BJ (cell line): ENCODE measurements around the gene CMSS1. TPM values are rescaled to one million over a fixed set of nuclear protein-coding genes. Genes with fewer than 3 reads are reported as not detected.
A peak's percentile ranks its signal among the peaks of the same experiment; 100 is the strongest.

Source experiments
- CTCF ChIA-PET: fragments of 350-600 bp; formaldehyde crosslinking; extraction: SDS; loops from one replicate; lab custom pipeline; 2021; ENCODE audit warnings: antibody characterized with exemption, inconsistent platforms; lab: Yijun Ruan, JAX
- POLR2A ChIA-PET: fragments of 300-600 bp; sonication (Branson Sonifier 250); formaldehyde crosslinking; extraction: SDS; loops from one replicate; lab custom pipeline; 2021; ENCODE audit warnings: antibody characterized with exemption; lab: Charles Lee
- DNase-seq: peaks from one replicate; pipeline ENCODE4 v3.0.0-alpha.2; 2011; ENCODE audit warnings: low read depth
- H3K27me3 ChIP-seq: 2 replicates; pipeline ENCODE4 v1.6.0; 2011; ENCODE audit warnings: low read length; ENCODE audit not compliant: control insufficient read depth, insufficient read depth
- H3K36me3 ChIP-seq: 2 replicates; pipeline ENCODE4 v1.5.1; 2011; ENCODE audit warnings: low read length; ENCODE audit not compliant: control insufficient read depth, insufficient read depth
- H3K4me3 ChIP-seq: 2 replicates; pipeline ENCODE4 v1.5.1; 2011; ENCODE audit warnings: low read depth, mild to moderate bottlenecking, control low read depth, low read length
- CTCF ChIP-seq: IDR thresholded peaks from 2 replicates; pipeline ENCODE4 v1.5.1; 2011; ENCODE audit warnings: low read depth, mild to moderate bottlenecking, control low read depth, inconsistent platforms, low read length, moderate library complexity; ENCODE audit not compliant: insufficient read depth
- polyA plus RNA-seq: library from polyadenylated mRNA; depleted of rRNA; stranded (reverse); fragments of >200 nt; gene quantifications from 2 replicates; pipeline ENCODE4 v1.2.3, GENCODE V29; 2011

Gene CMSS1
- polyA plus RNA-seq, 1 experiment = 6.7 TPM

GRCh38 chr3:99774467-99774866 is 43.2 kb upstream of the CMSS1 start:
- Histone ChIP-seq H3K27me3 (no peaks in the 10 kb centered on the region), H3K4me3 (no peak overlapping the region), H3K36me3 (no peaks in the 10 kb centered on the region)
- TF ChIP-seq CTCF = no peak
- peak; percentile 80 for DNase-seq
- CTCF ChIA-PET = no interaction called here
- POLR2A ChIA-PET = no interaction called here

GRCh38 chr3:99776516-99777209 is 41.0 kb upstream of the CMSS1 start:
- POLR2A ChIA-PET = no interaction called here
- Histone ChIP-seq H3K4me3 (no peak overlapping the region), H3K36me3 (no peaks in the 10 kb centered on the region), H3K27me3 (no peaks in the 10 kb centered on the region)
- no peak for DNase-seq
- CTCF ChIA-PET = interaction anchor here (0.7 to 2.0 kb wide), 4 partner anchors 13 to 132 kb away, joined by 3 to 6 read pairs (median 4); no protein-coding TSS in a partner anchor
- no peak for TF ChIP-seq CTCF

GRCh38 chr3:99777210-99777549 is 40.5 kb upstream of the CMSS1 start:
- POLR2A ChIA-PET = no interaction called here
- no peak for DNase-seq

GRCh38 chr3:99777708-99778107 is 40.0 kb upstream of the CMSS1 start:
- POLR2A ChIA-PET = no interaction called here
- DNase-seq = no peak
- CTCF ChIA-PET = interaction anchor here (0.6 to 2.0 kb wide), 5 partner anchors 12 to 146 kb away, joined by 3 to 6 read pairs (median 3); no protein-coding TSS in a partner anchor
- H3K27me3 ChIP-seq = no peaks in the 10 kb centered on the region
- H3K36me3 ChIP-seq = no peaks in the 10 kb centered on the region
- H3K4me3 ChIP-seq = no peak overlapping the region
- no peak for TF ChIP-seq CTCF

More at GRCh38 chr3:99777210-99777549, 40.5 kb upstream of the CMSS1 start:
- Histone ChIP-seq H3K27me3 (no peaks in the 10 kb centered on the region), H3K36me3 (no peaks in the 10 kb centered on the region), H3K4me3 (no peak overlapping the region)
- CTCF ChIA-PET = interaction anchor here (1.4 to 2.0 kb wide), 3 partner anchors 12 to 132 kb away, joined by 3 to 6 read pairs (median 4); no protein-coding TSS in a partner anchor
- TF ChIP-seq CTCF = no peak

GRCh38 chr3:99780749-99781148 is 36.9 kb upstream of the CMSS1 start:
- no peak for TF ChIP-seq CTCF
- ChIA-PET POLR2A (no interaction called here), CTCF (interaction anchor here (0.7 to 3.3 kb wide), 6 partner anchors 12 to 652 kb away, joined by 3 to 16 read pairs (median 3); partner anchors contain the start of gene COL8A1)
- Histone ChIP-seq H3K27me3 (no peaks in the 10 kb centered on the region), H3K36me3 (no peaks in the 10 kb centered on the region), H3K4me3 (no peak overlapping the region)
- no peak for DNase-seq
